Left ventricle myocardium inferior (tissue), 1 donor: ENCODE results near the gene THSD4. TPM values are rescaled to one million over a fixed set of nuclear protein-coding genes. Genes with fewer than 3 reads are reported as not detected.

Experiments
- DNase-seq: peaks from one replicate; pipeline ENCODE4 v3.0.0-alpha.2; 2020
- H3K27ac ChIP-seq: fragments of 200-600 bp; replicated peaks from 2 replicates; pipeline ENCODE4 v1.8.0; 2021
- H3K27me3 ChIP-seq: fragments of 200-600 bp; 2 replicates; pipeline ENCODE4 v1.8.0; 2021; ENCODE audit warnings: low read depth
- H3K36me3 ChIP-seq: fragments of 200-600 bp; 2 replicates; pipeline ENCODE4 v1.8.0; 2021
- H3K4me1 ChIP-seq: fragments of 200-600 bp; 2 replicates; pipeline ENCODE4 v1.8.0; 2021
- H3K4me3 ChIP-seq: fragments of 200-600 bp; 2 replicates; pipeline ENCODE4 v1.8.0; 2021; ENCODE audit warnings: mild to moderate bottlenecking, moderate library complexity
- H3K9me3 ChIP-seq: fragments of 200-600 bp; replicated peaks from 2 replicates; pipeline ENCODE4 v1.8.0; 2021
- intact Hi-C: fragments of 100-400 bp; cut with micrococcal nuclease; formaldehyde crosslinking; loops from one replicate; pipeline ENCODE4 v1.11.0; 2022
- total RNA-seq: library from RNA; stranded (reverse); fragmentation: NEBNext Ultra II Directional; extraction: Animal tissue kit (Norgen Biotek cat#: 25700); gene quantifications from one replicate; pipeline ENCODE4 v1.2.1, GENCODE V29; 2021
- TF ChIP-seq, protein P1 (sequence below): fragments of 200-600 bp; IDR thresholded peaks from 2 replicates; pipeline ENCODE4 v1.8.0; 2021; ENCODE audit warnings: antibody characterized with exemption, mild to moderate bottlenecking, borderline replicate concordance
- donor health status: DM: no; HTN: yes; CAD: no; lungs with severe emphysema.

Gene THSD4
- total RNA-seq, 1 donor from 2014 or later = 95.8 TPM

DNA sequence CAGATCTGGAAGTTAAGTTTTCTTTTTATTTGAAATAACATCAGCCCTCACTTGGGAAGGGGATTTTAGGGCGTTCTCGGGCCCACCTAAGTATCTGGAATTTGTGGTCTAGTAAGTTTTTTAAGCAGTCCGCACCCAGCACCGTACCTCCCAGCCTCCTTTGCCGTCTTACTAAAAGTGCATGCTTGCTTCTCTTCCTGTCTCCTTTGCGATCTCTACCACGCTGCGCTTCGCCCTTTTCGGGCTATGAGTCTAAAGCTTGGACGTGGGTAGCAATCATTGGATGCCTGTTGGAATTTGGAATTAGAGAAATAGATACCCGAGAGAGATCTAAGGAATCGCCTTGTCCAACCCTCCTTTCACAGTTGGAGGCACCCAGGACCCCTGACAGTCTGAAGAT, 1.1 kb downstream of the THSD4 start:
- Histone ChIP-seq H3K27me3 (peaks cover 6% of the 10 kb centered on the region), H3K4me1 (peaks cover 41% of the 10 kb centered on the region), H3K9me3 (no peaks in the 10 kb centered on the region), H3K4me3 (peak overlapping the region; percentile 78), H3K36me3 (no peaks in the 10 kb centered on the region), H3K27ac (peak overlapping the region; percentile 96)
- no peak for DNase-seq
- TF ChIP-seq, protein P1, sequence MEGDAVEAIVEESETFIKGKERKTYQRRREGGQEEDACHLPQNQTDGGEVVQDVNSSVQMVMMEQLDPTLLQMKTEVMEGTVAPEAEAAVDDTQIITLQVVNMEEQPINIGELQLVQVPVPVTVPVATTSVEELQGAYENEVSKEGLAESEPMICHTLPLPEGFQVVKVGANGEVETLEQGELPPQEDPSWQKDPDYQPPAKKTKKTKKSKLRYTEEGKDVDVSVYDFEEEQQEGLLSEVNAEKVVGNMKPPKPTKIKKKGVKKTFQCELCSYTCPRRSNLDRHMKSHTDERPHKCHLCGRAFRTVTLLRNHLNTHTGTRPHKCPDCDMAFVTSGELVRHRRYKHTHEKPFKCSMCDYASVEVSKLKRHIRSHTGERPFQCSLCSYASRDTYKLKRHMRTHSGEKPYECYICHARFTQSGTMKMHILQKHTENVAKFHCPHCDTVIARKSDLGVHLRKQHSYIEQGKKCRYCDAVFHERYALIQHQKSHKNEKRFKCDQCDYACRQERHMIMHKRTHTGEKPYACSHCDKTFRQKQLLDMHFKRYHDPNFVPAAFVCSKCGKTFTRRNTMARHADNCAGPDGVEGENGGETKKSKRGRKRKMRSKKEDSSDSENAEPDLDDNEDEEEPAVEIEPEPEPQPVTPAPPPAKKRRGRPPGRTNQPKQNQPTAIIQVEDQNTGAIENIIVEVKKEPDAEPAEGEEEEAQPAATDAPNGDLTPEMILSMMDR = peak; percentile 3
- intact Hi-C loops = no loop called here

DNA sequence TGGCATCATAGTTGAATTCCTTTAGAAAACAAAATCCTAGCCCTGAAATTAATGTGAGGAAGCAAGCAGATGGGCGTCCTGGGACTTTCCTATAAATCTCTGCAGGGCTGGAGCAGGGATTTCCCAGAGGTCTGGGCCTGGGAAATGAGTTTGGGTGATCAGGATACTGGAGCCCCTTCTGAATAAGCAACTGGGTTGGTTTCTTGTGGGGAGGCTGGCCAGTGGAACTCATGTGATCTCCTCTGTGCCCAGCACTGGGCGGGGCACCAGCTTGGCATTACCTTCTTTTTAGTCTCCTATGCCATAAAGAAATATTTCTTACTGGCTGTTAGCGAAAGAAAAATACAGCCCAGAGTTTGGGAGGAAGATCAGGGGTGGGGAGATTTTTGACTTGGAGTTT, 1.7 kb downstream of the THSD4 start:
- H3K27ac ChIP-seq = peak overlapping the region; percentile 96
- TF ChIP-seq, protein P1 = no peak
- peak; percentile 59 for DNase-seq
- peaks cover 6% of the 10 kb centered on the region for H3K27me3 ChIP-seq
- H3K4me3 ChIP-seq = peak overlapping the region; percentile 78
- no peaks in the 10 kb centered on the region for H3K9me3 ChIP-seq
- intact Hi-C loops = no loop called here
- H3K4me1 ChIP-seq = peaks cover 47% of the 10 kb centered on the region
- no peaks in the 10 kb centered on the region for H3K36me3 ChIP-seq

DNA sequence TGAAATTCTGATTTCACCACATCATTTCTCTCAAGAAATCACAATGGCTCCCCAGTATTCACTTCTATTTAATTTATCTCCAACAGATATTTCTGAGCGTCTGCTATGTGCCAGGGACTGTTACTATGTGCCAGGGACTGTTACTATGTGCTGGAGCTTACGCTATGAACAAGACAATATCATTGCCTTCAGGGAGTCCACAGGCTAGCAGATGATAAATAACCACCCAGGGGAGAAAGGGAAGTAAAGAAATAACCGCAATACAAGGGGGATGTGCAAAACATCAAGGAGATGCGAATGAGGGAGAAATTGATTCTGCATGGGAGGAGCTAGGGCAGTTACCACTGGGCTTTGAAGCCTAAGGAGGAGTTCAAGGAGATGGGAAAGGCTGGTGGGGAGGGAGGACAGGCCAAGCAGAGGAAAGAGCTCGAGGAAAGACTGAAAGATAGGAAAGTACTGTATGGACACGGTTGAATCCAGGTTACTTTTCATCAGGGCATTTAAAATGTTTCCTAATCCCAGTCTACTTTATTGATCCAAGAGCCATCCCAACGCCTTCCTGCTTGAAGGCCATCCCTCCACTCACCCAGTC, 2.5 kb downstream of the THSD4 start:
- intact Hi-C loops = no loop called here
- Histone ChIP-seq H3K4me1 (peaks cover 55% of the 10 kb centered on the region), H3K36me3 (no peaks in the 10 kb centered on the region), H3K9me3 (no peaks in the 10 kb centered on the region), H3K27me3 (peaks cover 6% of the 10 kb centered on the region), H3K27ac (peak overlapping the region; percentile 96), H3K4me3 (no peak overlapping the region)
- TF ChIP-seq, protein P1 = no peak
- no peak for DNase-seq

DNA sequence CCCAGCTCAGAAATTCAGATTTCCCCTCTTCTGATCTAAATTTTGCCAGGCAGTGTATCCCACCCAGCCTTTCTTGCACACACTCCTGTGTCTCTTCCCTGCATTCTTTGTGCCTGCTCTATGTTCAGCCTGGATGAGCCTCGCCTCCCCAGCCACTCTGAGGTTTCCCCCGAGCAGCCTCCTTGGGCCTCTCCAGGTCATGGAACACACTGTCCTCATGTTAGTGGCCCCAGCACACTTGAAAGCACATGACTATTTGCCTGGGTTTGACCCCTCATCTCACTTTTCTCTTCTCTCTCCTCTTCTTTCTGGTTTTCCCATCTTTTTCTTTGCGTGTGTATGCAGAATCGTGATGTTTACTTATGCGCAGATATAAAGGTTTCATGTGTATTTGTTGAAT, 3.1 kb downstream of the THSD4 start:
- Histone ChIP-seq H3K9me3 (no peaks in the 10 kb centered on the region), H3K27ac (peak overlapping the region; percentile 96), H3K36me3 (no peaks in the 10 kb centered on the region), H3K27me3 (peaks cover 6% of the 10 kb centered on the region), H3K4me3 (no peak overlapping the region), H3K4me1 (peaks cover 60% of the 10 kb centered on the region)
- DNase-seq = no peak
- TF ChIP-seq, protein P1 = no peak
- intact Hi-C loops = no loop called here

DNA sequence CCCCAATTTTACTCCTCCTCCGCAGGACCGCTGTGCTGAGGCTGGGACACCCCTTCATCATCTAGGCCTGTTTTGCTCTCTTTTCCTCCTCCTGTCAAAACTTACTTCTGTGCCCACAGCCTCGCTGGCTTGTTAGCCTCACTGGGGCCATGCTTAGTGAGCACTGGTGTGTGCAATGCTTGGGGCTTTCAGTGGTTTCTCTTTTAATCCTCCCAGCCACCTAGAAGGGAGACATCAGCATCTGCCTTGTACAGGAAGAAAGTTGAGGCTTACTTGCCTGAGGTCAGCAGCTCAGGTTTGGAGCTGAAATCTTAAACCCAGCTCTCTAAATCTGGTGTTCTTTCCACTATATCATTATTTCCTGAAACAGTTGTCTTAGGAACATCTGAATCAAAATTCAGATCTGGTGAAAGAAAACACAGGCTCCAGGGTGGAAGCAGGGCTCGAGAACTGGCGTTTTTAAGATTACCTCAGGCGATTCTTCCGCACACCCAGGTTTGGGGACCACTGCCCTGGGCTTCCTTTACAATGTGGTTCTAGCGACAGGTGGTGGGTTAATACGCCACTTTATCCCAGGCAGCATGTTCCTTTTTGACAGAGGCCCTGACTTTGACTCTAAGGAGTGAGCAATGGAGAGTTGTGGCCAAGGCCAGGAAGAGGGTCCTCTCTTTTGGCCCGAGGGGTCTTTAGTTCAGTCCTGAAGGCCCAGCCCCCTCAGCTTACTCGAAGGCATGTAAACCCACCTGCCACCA, 3.8 kb downstream of the THSD4 start:
- H3K27me3 ChIP-seq = peaks cover 6% of the 10 kb centered on the region
- H3K4me3 ChIP-seq = no peak overlapping the region
- H3K4me1 ChIP-seq = peaks cover 67% of the 10 kb centered on the region
- H3K9me3 ChIP-seq = no peaks in the 10 kb centered on the region
- TF ChIP-seq, protein P1 = no peak
- no peak for DNase-seq
- H3K36me3 ChIP-seq = no peaks in the 10 kb centered on the region
- peak overlapping the region; percentile 96 for H3K27ac ChIP-seq
- intact Hi-C loops = no loop called here
